Measurements from ENCODE around the gene GLDN. TPM values are rescaled to one million over a fixed set of nuclear protein-coding genes. Genes with fewer than 3 reads are reported as not detected.

The GLDN gene
- total and polyA plus RNA-seq, 2 of the 8 experiments (the other 6 are each of a cell fraction or from before 2014, with no cell fraction given): 0.24 to 0.50 TPM

- Histone ChIP-seq H2BK20ac (ENCODE audit: low read length) (no peak overlapping the region), H3K27ac (ENCODE audit: low read depth, low read length) (no peak overlapping the region), H4K5ac (ENCODE audit: insufficient read length, low read depth, low read length) (no peak overlapping the region), H3K18ac (ENCODE audit: extremely low read depth, low read length) (no peak overlapping the region), H2BK15ac (ENCODE audit: low read length) (no peak overlapping the region), H3K4me2 (ENCODE audit: insufficient read depth in 1 of 2, low read depth in 2 of 2, low read length in 2 of 2) (no peak overlapping the region), H3K27me3 (replicated peaks in 1 of 4; ENCODE audit: control insufficient read depth in 3 of 4, extremely low read depth in 1 of 4, insufficient read depth in 3 of 4, low read length in 3 of 4) (no peaks in the 10 kb centered on the region; a peak in 1 of 7 replicates), H3K79me1 (ENCODE audit: low read depth, low read length) (no peaks in the 10 kb centered on the region), H2BK5ac (ENCODE audit: low read depth, low read length) (no peak overlapping the region), H2AK5ac (ENCODE audit: low read depth, low read length) (no peak overlapping the region), H2BK12ac (ENCODE audit: low read depth, low read length) (no peak overlapping the region), H4K91ac (replicated peaks; ENCODE audit: insufficient read length, low read length) (no peak overlapping the region), H3K14ac (ENCODE audit: insufficient read length) (no peak overlapping the region), H4K20me1 (replicated peaks in 1 of 2; ENCODE audit: control insufficient read depth in 1 of 2, insufficient read depth in 2 of 2, low read length in 2 of 2) (no peaks in the 10 kb centered on the region), H3K9me3 (ENCODE audit: insufficient read depth in 2 of 2, low read depth in 1 of 2, low read length in 1 of 2) (no peaks in the 10 kb centered on the region), H3K4me1 (replicated peaks in 1 of 4; ENCODE audit: control insufficient read depth in 3 of 4, insufficient read depth in 4 of 4, low read length in 3 of 4) (no peaks in the 10 kb centered on the region), H2AFZ (ENCODE audit: low read length) (no peak overlapping the region), H3K4me3 (ENCODE audit: extremely low read depth in 1 of 4, insufficient read depth in 2 of 4, low read depth in 3 of 4, low read length in 4 of 4) (no peak overlapping the region), H3K23me2 (ENCODE audit: low read depth, low read length) (no peaks in the 10 kb centered on the region), H3K56ac (replicated peaks; ENCODE audit: insufficient read length, low read depth, low read length) (no peak overlapping the region), H4K8ac (ENCODE audit: extremely low read depth, insufficient read depth, low read length) (no peak overlapping the region), H3K4ac (replicated peaks; ENCODE audit: insufficient read length, low read depth, low read length) (no peak overlapping the region), H3K23ac (ENCODE audit: insufficient read length) (no peak overlapping the region), H2BK120ac (replicated peaks; ENCODE audit: low read depth, low read length) (no peak overlapping the region), H3K79me2 (ENCODE audit: control insufficient read depth in 1 of 2, insufficient read depth in 2 of 2, low read length in 2 of 2) (no peaks in the 10 kb centered on the region), H3K36me3 (ENCODE audit: control insufficient read depth in 2 of 4, insufficient read depth in 4 of 4, low read length in 3 of 4) (no peaks in the 10 kb centered on the region), H3K9ac (replicated peaks in 1 of 4; ENCODE audit: extremely low read depth in 1 of 4, low read depth in 3 of 4, low read length in 3 of 4) (no peak overlapping the region)
- TF ChIP-seq SIRT6 (IDR thresholded peaks at IDR 0.05; ENCODE audit: low read length): no peak
- TF ChIP-seq, protein P1, sequence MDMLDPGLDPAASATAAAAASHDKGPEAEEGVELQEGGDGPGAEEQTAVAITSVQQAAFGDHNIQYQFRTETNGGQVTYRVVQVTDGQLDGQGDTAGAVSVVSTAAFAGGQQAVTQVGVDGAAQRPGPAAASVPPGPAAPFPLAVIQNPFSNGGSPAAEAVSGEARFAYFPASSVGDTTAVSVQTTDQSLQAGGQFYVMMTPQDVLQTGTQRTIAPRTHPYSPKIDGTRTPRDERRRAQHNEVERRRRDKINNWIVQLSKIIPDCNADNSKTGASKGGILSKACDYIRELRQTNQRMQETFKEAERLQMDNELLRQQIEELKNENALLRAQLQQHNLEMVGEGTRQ (IDR thresholded peaks at IDR 0.05; ENCODE audit: low read length): no peak
- 87% methylated on average over 4 of the region's 4 CpGs; no CpG with 5 or more reads in 1 of the 2 experiments for WGBS, 2 experiments (ENCODE audit: extremely low coverage in 1 of 2, insufficient coverage in 1 of 2, insufficient read length in 1 of 2, insufficient replicate concordance in 2 of 2, low coverage in 1 of 2, low lambda C conversion rate in 2 of 2, missing lambda C conversion rate in 1 of 2)
- ChIA-PET POLR2A (ENCODE audit: partially characterized antibody) (no interaction called here), CTCF (ENCODE audit: partially characterized antibody) (no interaction called here)
- no peak for FAIRE-seq
- no peak for DNase-seq (ENCODE audit: low read depth in 1 of 2, low spot score in 2 of 2)
Measured at GRCh38 chr15:51332206-51333147, 9.0 kb upstream of the GLDN start.
